ENCODE results near the gene NLGN1.

DNA sequence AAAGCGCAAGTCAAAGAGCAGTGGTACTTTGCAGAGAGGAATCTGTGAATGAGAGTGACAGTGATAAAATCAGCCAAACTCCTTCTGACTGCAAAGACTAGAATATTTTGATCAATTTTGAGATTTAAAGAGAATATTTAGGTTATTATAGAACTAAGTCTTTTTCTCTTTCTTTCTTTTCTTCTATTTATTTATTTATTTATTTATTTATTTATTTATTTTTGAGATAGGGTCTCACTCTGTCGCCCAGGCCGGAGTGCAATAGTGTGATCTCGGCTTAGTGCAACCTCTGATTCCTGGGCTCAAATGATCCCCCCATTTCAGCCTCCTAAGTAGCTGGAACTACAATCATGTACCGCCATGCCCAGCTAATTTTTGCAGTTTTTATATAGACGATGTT lies 857.9 kb downstream of the NLGN1 start:
- TF ChIP-seq, protein P1, sequence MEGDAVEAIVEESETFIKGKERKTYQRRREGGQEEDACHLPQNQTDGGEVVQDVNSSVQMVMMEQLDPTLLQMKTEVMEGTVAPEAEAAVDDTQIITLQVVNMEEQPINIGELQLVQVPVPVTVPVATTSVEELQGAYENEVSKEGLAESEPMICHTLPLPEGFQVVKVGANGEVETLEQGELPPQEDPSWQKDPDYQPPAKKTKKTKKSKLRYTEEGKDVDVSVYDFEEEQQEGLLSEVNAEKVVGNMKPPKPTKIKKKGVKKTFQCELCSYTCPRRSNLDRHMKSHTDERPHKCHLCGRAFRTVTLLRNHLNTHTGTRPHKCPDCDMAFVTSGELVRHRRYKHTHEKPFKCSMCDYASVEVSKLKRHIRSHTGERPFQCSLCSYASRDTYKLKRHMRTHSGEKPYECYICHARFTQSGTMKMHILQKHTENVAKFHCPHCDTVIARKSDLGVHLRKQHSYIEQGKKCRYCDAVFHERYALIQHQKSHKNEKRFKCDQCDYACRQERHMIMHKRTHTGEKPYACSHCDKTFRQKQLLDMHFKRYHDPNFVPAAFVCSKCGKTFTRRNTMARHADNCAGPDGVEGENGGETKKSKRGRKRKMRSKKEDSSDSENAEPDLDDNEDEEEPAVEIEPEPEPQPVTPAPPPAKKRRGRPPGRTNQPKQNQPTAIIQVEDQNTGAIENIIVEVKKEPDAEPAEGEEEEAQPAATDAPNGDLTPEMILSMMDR (IDR thresholded peaks at IDR 0.05): no peak
- TF ChIP-seq POLR2A (IDR thresholded peaks at IDR 0.05): no peak

Measured in lower leg skin (tissue), 3 donors.